Activated CD4-positive, CD25-positive, alpha-beta regulatory T cell (primary cell): ENCODE measurements around the gene USB1.
"Not testable (repeated sequence)": the region's sequence is repeated elsewhere in the genome, so short reads cannot be mapped to it uniquely, and the experiment has no call there.

ENCODE experiments used
- DNase-seq, 4 experiments: peaks; one replicate each; lab custom pipeline; 2025; lab: John Stamatoyannopoulos, UW

Gene USB1

GRCh38 chr16:57994361-57994760 lies 6.8 kb upstream of the USB1 start:
- DNase-seq: no peak

- DNase-seq: no peak
Observed at GRCh38 chr16:57994778-57995177, 6.4 kb upstream of the USB1 start.

- no peak for DNase-seq
Observed at GRCh38 chr16:57995721-57996405, 5.3 kb upstream of the USB1 start.

- no peak for DNase-seq
Observed at GRCh38 chr16:57996406-57997175, 4.6 kb upstream of the USB1 start.

GRCh38 chr16:57997176-57997527 lies 4.1 kb upstream of the USB1 start:
- DNase-seq: no peak

- DNase-seq: no peak
Observed at GRCh38 chr16:57997528-57998265, 3.5 kb upstream of the USB1 start.

DNA sequence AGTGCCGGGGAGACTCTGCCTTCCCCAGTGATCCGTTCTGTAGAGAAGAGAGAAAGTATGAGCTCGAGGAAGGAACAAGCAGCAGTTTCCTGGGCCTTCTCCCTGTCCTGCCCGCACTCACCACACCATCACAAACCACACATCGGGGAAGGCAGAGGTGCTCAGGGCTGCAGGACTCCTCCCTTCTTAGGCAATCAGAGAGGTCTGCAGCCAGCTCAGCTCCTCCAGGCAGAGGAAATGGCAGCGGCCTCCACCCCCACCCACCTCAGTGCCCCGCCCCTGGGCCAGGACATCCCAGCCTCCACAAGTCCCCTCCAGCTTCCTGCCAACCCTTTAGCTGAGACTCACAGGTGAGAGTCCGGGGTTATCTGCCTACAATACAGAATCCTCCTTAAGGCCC lies 2.7 kb upstream of the USB1 start:
- no peak for DNase-seq

DNA sequence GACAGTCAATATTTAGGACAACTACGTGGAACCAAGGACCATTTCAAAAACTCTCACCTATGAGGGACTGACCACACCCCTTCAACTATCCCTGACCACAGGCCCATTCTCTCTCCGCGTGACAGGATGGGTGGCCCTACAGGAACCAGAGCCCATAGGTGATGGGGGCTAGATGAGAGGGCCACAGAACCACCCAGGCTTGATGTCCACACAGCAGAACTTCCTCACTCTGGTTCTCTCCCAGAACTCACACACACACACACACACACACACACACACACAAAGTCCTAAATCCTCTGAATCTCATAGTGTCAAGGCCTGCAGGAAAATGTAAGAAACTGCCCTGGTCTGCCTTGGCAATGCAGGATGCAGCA lies 2.2 kb upstream of the USB1 start:
- DNase-seq: no peak

DNA sequence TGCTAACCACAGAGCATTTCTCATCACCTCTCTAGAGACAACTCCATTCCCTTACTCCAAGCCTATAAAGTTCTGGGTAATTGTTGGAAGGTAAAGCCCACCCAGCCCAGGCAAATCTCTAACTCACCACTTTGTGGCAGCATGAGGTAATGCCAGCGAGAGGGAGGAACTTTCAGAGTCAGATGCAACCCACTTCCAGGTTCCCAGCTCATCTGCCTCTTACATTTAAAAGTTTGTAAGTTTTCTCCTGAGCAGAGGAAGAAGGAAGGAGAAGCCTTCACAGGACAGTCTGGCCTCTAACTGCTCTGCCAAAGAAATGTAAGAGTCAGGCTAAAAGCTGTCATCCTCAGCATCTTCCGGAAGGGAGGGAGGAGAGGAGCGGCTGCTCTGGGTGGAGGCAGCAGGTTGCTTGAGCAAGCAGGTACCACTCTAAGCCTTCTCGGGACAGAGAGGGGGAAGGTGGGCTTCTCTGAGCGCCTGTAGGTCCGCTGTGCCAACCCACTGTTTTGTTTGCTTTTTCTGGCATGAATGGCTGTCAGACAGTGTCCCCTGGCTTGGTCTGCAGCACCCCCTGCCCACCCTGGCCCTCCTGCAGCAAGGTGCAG lies 1.7 kb upstream of the USB1 start:
- no peak for DNase-seq

DNA sequence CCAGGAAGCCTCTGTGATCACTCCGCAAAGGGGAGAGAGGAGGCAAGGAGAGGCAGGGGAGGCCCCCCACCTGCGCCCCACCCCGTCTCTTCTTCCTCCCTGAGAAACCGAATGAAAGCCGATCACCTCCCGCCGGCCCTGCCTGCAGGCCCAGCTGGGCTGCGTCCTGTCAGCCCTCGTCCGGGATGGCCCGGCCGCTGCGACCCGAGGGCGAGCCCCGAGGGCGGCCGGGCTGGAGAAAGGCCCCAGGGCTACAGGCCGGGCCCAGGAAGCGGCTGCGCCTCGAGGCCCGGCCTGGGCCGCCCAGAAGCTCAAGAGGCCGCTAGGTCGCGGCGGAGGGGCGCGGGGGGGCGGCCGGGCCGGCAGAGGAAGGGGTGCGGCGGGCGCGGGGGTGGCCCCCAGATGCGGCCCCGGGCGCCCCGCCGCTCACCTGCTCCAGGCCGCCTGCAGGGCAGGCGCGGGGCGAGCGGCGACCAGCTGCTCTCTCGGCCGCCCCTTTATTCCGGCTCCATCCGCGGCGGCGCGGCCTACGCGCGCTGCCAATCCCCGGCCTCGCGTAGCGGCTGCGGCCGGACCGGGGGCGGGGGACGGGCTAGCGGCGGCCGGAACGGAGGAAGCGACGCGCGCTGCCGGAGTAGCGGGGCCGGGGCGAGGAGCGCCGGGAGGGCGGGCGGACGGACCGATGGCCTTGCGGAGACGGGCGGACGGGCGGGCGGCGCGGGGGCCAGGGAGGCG lies 1.1 kb upstream of the USB1 start, which contains the start of gene ZNF319:
Gene ZNF319 (minus strand): TSS at position 702 of the 735 bp plus-strand sequence. CDS start 2,407 bp downstream, outside the sequence.
- DNase-seq: no peak

GRCh38 chr16:58001781-58002415 lies 691 bp downstream of the USB1 start:
- DNase-seq: no peak

- no peak for DNase-seq
Observed at GRCh38 chr16:58002416-58002800, 1.2 kb downstream of the USB1 start.

- no peak for DNase-seq
Observed at GRCh38 chr16:58002936-58003335, 1.7 kb downstream of the USB1 start.

DNA sequence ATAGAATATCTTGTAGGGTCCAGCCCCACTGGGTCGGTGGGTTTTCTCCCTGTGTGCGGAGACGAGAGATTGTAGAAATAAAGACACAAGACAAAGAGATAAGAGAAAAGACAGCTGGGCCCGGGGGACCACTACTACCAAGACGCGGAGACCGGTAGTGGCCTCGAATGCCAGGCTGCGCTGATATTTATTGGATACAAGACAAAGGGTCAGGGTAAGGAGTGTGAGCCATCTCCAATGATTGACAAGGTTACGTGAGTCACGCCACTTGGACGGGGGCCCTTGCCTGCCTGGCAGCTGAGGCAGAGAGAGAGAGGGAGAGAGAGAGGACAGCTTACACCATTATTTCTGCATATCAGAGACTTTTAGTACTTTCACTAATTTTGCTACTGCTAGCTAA lies 3.5 kb downstream of the USB1 start:
- not testable (repeated sequence) for DNase-seq

GRCh38 chr16:58009856-58010416 lies 8.7 kb downstream of the USB1 start:
- no peak for DNase-seq

DNA sequence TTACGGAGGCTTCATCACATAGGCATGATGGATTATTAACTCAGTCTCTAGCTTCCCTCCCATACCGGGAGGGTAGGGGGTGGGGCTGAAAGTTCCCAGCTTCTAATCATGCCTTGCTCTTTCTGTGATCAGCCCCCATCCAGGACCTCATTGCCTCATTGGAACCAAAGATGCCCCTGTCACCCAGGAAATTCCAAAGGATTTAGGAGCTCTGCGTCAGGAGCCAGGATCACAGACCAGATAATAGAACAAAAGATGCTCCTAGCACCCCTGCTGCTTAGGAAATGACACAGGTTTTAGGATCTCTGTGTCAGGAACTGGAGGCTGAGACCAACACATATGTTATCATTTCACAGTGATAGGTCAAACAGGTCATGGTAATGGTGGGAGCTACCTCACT lies 9.7 kb downstream of the USB1 start:
- DNase-seq: no peak

DNA sequence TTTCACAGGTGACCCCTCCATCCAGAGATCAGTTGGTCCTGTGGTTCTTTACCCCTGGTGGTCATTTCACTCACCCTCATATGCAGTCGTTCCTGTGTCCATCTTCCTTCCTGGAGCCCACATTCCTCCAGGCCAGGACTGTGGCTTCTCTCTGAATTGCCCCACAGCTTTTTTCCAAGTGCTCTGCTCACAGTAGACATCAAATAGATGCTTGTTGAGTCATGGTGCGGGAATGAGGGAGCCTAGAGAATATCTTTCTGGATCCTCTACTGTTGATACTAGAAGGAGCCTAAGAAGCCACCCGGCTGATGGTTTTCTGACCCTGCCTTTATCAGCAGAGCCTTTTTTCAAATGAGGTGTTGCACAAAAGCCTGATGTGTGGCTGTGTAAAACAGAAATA lies 10.4 kb downstream of the USB1 start:
- no peak for DNase-seq

DNA sequence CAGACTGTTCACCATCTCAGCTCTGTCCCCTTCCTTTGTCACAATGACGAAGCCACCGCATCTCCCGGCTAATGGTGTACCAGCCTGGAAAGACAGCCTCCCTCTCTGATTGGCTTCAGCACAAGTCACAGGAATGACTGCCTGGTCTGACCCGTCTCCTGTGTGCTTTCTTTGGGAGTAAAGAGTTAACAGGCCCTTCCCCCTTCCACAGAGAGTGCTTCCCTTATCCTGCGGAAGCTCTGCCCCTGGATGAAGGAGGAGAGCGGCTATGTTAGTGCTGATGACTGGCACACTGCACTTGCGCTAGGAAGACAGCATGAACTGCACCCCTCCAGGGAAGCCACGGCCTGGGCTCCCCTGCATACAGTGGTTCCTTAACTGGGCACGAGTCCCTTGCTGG lies 11.3 kb downstream of the USB1 start:
- no peak for DNase-seq

GRCh38 chr16:58013201-58013956 lies 12.2 kb downstream of the USB1 start:
- DNase-seq: no peak

DNA sequence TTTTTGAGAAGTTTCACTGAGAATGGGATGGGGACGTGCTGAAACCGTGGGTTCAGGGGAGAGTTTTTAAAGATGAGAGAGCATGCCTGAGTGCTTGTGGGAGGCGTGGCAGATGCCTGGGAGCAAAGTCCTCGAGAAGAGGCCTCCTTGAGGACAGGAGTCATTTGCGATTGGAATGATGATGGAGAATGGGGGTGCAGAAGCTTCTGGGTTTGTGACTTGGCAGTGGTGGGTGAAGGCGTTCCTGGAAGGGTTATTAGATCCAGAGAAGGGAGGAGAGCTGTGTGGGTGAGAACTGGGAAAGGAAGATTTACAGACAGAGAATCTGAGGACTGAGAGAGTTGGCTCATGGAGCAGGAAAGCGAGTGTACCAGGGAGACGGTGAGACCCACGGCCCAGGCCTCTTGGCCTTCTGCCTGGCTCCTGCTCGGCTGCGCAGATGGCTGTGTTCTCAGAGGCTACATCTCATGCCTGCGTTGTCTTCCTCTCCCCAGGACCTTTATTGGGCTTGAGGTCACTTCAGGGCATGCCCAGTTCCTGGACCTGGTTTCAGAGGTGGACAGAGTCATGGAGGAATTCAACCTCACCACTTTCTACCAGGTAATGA lies 15.7 kb downstream of the USB1 start:
- DNase-seq: no peak
